Activated CD4-positive, CD25-positive, alpha-beta regulatory T cell (primary cell): ENCODE measurements around the gene MGAT4A.
A peak's percentile ranks its signal among the peaks of the same experiment; 100 is the strongest.
"Not testable (repeated sequence)": the region's sequence is repeated elsewhere in the genome, so short reads cannot be mapped to it uniquely, and the experiment has no call there.

Experiments used
- DNase-seq, 4 experiments: peaks; one replicate each; lab custom pipeline; 2025; lab: John Stamatoyannopoulos, UW

The MGAT4A gene

GRCh38 chr2:98702858-98703620 is 27.9 kb downstream of the MGAT4A start:
- no peak for DNase-seq

GRCh38 chr2:98702127-98702802 is 28.7 kb downstream of the MGAT4A start:
- DNase-seq: no peak

GRCh38 chr2:98701230-98701629 is 29.7 kb downstream of the MGAT4A start:
- DNase-seq: no peak

- DNase-seq: no peak
Measured at GRCh38 chr2:98698896-98699295, 32.0 kb downstream of the MGAT4A start.

- no peak for DNase-seq
Measured at GRCh38 chr2:98697651-98698337, 33.1 kb downstream of the MGAT4A start.

- no peak for DNase-seq
Measured at GRCh38 chr2:98696200-98696599, 34.7 kb downstream of the MGAT4A start.

- DNase-seq: no peak
Measured at GRCh38 chr2:98695255-98695654, 35.7 kb downstream of the MGAT4A start.

- DNase-seq: no peak
Measured at GRCh38 chr2:98693477-98693876, 37.5 kb downstream of the MGAT4A start.

- DNase-seq: no peak
Measured at GRCh38 chr2:98692090-98693054, 38.6 kb downstream of the MGAT4A start.

- no peak for DNase-seq
Measured at GRCh38 chr2:98691303-98691702, 39.6 kb downstream of the MGAT4A start.

GRCh38 chr2:98685930-98686887 is 44.7 kb downstream of the MGAT4A start:
- no peak for DNase-seq

GRCh38 chr2:98683728-98684127 is 47.2 kb downstream of the MGAT4A start:
- DNase-seq: no peak

- no peak for DNase-seq
Measured at GRCh38 chr2:98676742-98677141, 54.2 kb downstream of the MGAT4A start.

GRCh38 chr2:98674233-98674964 is 56.5 kb downstream of the MGAT4A start:
- DNase-seq: no peak

- DNase-seq: no peak
Measured at GRCh38 chr2:98669675-98670074, 61.3 kb downstream of the MGAT4A start.

GRCh38 chr2:98665677-98666076 is 65.3 kb downstream of the MGAT4A start:
- no peak for DNase-seq

GRCh38 chr2:98664323-98664722 is 66.6 kb downstream of the MGAT4A start:
- DNase-seq: peak in 1 of 4 experiments; percentile 10

GRCh38 chr2:98663511-98664090 is 67.3 kb downstream of the MGAT4A start:
- no peak for DNase-seq

- not testable (repeated sequence) for DNase-seq
Measured at GRCh38 chr2:98659491-98659840, 71.5 kb downstream of the MGAT4A start.
